ENCODE data around the gene GEMIN4. TPM values are rescaled to one million over a fixed set of nuclear protein-coding genes. Genes with fewer than 3 reads are reported as not detected.
A peak's percentile ranks its signal among the peaks of the same experiment; 100 is the strongest.
"Not testable (repeated sequence)": the region's sequence is repeated elsewhere in the genome, so short reads cannot be mapped to it uniquely, and the experiment has no call there.

The GEMIN4 gene
- total RNA-seq, 4 donors from 2014 or later, result 10.6 to 21.6 (median 18.9) TPM

DNA sequence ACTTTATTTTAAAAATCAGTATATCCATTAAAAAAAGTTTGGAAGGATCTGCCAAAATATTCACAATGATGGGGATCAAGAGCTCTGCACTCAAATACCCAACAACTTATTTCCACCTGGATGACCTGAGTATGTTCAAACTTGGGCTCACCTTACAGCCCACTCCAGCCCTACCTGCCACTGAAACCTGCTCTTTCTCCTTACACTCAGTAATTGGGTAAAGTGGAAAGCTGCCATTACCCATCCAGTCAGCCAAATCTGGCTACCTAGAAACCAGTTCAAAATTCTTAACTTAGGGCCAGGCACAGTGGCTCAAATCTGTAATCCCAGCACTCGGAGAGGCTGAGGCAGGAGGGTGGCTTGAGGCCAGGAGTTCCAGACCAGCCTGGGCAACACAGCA, 47.1 kb downstream of the GEMIN4 start:
- in situ Hi-C loops (cut with MboI; ENCODE audit: low sequenced_read_pairs in 4 of 4) (no loop called here), intact Hi-C loops (cut with DNase I; ENCODE audit: low total_unique reads) (no loop called here)
- DNase-seq (no peak), ATAC-seq (no peak)
- TF ChIP-seq POLR2A (IDR thresholded peaks at IDR 0.05), result no peak
- peaks cover 5 to 10% of the 10 kb centered on the region in 2 donors for H3K4me1 ChIP-seq
- peaks cover 0 to 25% of the 10 kb centered on the region in 2 donors for H3K36me3 ChIP-seq
- no peak overlapping the region for H3K4me3 ChIP-seq
- no peaks in the 10 kb centered on the region for H3K9me3 ChIP-seq
- H3K27ac ChIP-seq, result no peak overlapping the region
- no peaks in the 10 kb centered on the region for H3K27me3 ChIP-seq

DNA sequence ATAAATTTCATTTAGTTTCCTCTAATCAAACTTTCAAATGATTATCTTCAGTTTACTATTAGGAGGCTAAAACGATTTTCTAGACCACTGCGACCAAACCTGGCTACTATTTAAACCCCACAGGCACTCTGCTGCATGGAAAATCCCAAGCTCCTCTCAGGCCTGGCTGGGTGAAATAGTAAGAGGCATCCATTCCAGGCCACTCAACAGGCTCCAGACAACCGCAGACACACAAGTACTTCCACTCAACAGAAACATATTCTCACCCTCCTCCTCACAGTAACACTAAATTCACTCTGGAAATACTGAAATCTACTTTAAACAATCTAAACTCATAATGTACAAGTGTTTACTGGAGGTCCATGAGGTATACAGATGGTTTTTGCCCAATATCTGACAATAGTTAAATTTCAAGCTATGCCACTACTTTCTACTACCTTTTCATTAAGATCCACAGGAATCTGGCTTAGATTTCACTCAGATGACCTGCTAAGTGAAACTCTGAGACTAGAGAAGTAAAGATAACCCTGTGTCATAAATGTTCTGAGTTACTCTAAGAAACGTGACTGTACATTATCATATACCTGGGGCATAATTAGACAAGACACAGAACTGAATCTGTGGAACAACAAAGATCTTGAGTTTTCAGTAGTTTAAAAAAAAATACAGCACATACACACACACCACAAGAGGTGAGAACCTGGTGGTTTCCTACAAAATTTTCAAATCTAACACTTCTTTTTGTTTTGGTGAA, 47.8 kb downstream of the GEMIN4 start:
- no peak overlapping the region for H3K4me3 ChIP-seq
- peaks cover 5 to 10% of the 10 kb centered on the region in 2 donors for H3K4me1 ChIP-seq
- no peak for TF ChIP-seq POLR2A (IDR thresholded peaks at IDR 0.05)
- TF ChIP-seq, protein P1, sequence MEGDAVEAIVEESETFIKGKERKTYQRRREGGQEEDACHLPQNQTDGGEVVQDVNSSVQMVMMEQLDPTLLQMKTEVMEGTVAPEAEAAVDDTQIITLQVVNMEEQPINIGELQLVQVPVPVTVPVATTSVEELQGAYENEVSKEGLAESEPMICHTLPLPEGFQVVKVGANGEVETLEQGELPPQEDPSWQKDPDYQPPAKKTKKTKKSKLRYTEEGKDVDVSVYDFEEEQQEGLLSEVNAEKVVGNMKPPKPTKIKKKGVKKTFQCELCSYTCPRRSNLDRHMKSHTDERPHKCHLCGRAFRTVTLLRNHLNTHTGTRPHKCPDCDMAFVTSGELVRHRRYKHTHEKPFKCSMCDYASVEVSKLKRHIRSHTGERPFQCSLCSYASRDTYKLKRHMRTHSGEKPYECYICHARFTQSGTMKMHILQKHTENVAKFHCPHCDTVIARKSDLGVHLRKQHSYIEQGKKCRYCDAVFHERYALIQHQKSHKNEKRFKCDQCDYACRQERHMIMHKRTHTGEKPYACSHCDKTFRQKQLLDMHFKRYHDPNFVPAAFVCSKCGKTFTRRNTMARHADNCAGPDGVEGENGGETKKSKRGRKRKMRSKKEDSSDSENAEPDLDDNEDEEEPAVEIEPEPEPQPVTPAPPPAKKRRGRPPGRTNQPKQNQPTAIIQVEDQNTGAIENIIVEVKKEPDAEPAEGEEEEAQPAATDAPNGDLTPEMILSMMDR (IDR thresholded peaks at IDR 0.05 in 4 of 5, conservative IDR thresholded peaks at IDR 0.05 in 1 of 5), result no peak
- H3K27ac ChIP-seq, result no peak overlapping the region
- H3K27me3 ChIP-seq, result no peaks in the 10 kb centered on the region
- no peaks in the 10 kb centered on the region for H3K9me3 ChIP-seq
- no peak for ATAC-seq
- H3K36me3 ChIP-seq, result peaks cover 0 to 18% of the 10 kb centered on the region in 2 donors
- DNase-seq, result no peak
- intact Hi-C loops (cut with DNase I; ENCODE audit: low total_unique reads) (no loop called here), in situ Hi-C loops (cut with MboI; ENCODE audit: low sequenced_read_pairs in 4 of 4) (no loop called here)

DNA sequence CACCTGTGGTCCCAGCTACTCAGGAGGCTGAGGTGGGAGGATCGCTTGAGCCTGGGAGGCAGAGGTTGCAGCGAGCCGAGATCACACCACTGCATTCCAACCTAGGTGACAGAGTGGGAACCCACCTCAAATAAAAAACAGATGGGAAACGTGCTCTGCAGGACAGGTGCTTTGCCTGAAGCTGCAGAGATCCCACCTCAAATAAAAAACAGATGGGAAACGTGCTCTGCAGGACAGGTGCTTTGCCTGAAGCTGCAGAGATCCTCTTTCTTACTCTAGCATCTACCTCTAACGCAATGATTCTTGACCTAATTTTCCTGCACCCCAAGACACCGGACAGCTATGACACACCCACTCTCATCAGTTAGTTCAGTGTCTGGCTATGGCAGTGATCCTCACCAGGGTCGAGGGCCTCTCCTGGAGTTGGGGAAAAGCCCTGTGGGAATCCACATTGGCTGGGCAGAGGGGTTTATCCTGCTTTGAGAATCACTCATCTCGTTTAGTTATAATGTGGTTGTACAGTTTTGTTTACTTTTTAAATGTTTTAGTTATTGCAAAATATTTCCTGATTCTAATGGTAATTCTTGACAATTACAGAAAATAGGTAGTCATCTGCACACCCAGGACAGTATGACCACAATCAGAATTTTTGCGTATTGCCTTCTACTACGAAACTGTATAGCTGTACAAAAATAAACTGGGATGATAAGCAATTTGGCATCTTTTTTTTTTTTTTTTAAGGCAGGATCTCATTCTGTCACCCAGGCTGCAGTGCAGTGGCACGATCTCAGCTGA, 48.8 kb downstream of the GEMIN4 start:
- Histone ChIP-seq H3K9me3 (no peaks in the 10 kb centered on the region), H3K27me3 (no peaks in the 10 kb centered on the region), H3K27ac (no peak overlapping the region), H3K36me3 (peaks cover 0 to 8% of the 10 kb centered on the region in 2 donors), H3K4me3 (no peak overlapping the region), H3K4me1 (peaks cover 5 to 10% of the 10 kb centered on the region in 2 donors)
- in situ Hi-C loops (cut with MboI; ENCODE audit: low sequenced_read_pairs in 4 of 4), result no loop called here
- DNase-seq (no peak), ATAC-seq (no peak)
- TF ChIP-seq, protein P1 (IDR thresholded peaks at IDR 0.05 in 4 of 5, conservative IDR thresholded peaks at IDR 0.05 in 1 of 5), result no peak
- no peak for TF ChIP-seq POLR2A (IDR thresholded peaks at IDR 0.05)
- intact Hi-C loops (cut with DNase I; ENCODE audit: low total_unique reads), result no loop called here

DNA sequence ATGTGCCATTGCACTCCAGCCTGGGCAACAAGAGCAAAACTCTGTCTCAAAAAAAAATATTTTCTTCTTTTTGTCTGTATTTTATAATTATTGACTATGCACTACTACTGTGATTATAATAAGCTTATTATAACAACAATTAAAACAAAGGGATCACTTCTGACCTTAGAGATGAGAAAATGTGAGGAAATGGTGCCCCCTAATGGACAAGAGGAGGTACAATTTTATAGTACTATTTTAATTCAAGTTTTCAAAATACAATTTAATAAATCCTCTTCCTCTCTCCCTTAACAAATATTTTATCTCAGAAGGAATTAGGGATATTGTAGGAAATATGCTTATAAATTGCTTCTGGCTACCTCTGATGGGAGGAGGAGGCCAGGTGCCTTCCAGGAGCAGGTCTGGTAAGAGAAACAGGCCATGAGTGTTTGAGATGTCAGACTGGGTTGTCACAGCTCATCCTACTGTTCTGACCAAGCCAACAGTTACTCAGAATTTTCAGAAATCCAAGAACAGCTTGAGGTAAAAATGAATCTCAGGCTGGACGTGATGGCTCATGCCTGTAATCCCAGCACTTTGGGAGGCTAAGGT, 51.5 kb downstream of the GEMIN4 start:
- peaks cover 0 to 22% of the 10 kb centered on the region in 2 donors for H3K36me3 ChIP-seq
- intact Hi-C loops (cut with DNase I; ENCODE audit: low total_unique reads) (loop anchor here (1.0 kb wide), 1 partner anchor 288 kb away; no protein-coding TSS in a partner anchor), in situ Hi-C loops (cut with MboI; ENCODE audit: low sequenced_read_pairs in 4 of 4) (no loop called here)
- no peaks in the 10 kb centered on the region for H3K9me3 ChIP-seq
- no peak overlapping the region for H3K27ac ChIP-seq
- no peak overlapping the region for H3K4me3 ChIP-seq
- H3K27me3 ChIP-seq, result no peaks in the 10 kb centered on the region
- DNase-seq (no peak), ATAC-seq (peak; percentile 54 to 56)
- peaks cover under 1 to 5% of the 10 kb centered on the region in 2 donors for H3K4me1 ChIP-seq
- no peak for TF ChIP-seq POLR2A (IDR thresholded peaks at IDR 0.05)
- TF ChIP-seq, protein P1 (IDR thresholded peaks at IDR 0.05 in 4 of 5, conservative IDR thresholded peaks at IDR 0.05 in 1 of 5), result peak; percentile 62 to 82 (median 68)

DNA sequence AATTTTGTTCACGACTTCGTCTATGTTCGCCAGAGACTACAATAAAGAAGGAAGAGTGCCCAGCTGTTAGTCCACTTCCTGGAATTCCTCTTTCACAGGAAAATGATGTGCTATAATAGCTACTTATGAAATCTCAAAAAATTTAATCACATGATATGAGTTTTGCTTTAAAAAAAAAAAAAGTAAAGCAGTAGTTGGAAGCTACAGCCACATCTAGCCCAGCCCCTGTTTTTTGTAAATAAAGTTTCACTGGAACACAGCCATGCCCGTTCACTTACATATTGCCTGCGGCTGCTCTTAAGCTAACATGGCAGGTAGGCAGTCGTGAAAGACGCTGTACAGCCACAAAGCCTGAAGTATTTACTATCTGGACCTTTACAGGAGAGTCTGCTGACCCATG, 52.7 kb downstream of the GEMIN4 start:
- no peak for TF ChIP-seq POLR2A (IDR thresholded peaks at IDR 0.05)
- TF ChIP-seq, protein P1 (IDR thresholded peaks at IDR 0.05 in 4 of 5, conservative IDR thresholded peaks at IDR 0.05 in 1 of 5), result no peak
- DNase-seq (no peak), ATAC-seq (peak in 1 of 2 donors; percentile 21)
- H3K4me3 ChIP-seq, result no peak overlapping the region
- H3K36me3 ChIP-seq, result peaks cover 0 to 35% of the 10 kb centered on the region in 2 donors
- in situ Hi-C loops (cut with MboI; ENCODE audit: low sequenced_read_pairs in 4 of 4) (no loop called here), intact Hi-C loops (cut with DNase I; ENCODE audit: low total_unique reads) (no loop called here)
- H3K27ac ChIP-seq, result peak overlapping the region in 1 of 4 donors; percentile 18
- H3K27me3 ChIP-seq, result no peaks in the 10 kb centered on the region
- H3K9me3 ChIP-seq, result no peaks in the 10 kb centered on the region
- no peaks in the 10 kb centered on the region for H3K4me1 ChIP-seq

DNA sequence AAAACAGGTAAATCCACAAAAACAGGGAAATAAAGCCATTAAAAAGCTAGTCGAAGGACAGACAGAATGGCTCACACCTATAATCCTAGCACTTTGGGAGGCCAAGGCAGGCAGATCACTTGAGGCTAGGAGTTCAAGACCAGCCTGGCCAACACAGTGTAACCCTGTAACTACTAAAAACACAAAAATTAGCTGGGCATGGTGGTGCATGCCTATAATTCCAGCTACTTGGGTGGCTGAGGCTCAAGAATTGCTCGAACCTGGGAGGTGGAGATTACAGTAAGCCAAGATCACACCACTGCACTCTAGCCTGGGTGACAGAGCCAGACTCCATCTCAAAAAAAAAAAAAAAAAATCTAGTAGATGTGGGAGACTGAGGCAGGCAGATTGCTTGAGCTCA, 54.0 kb downstream of the GEMIN4 start:
- H3K4me1 ChIP-seq; H3K27me3 ChIP-seq; DNase-seq; H3K4me3 ChIP-seq; H3K27ac ChIP-seq; H3K9me3 ChIP-seq; ATAC-seq; intact Hi-C loops (cut with DNase I; ENCODE audit: low total_unique reads); in situ Hi-C loops (cut with MboI; ENCODE audit: low sequenced_read_pairs in 4 of 4): not testable (repeated sequence)
- H3K36me3 ChIP-seq, result peaks cover 0 to 47% of the 10 kb centered on the region in 2 donors

All from gastrocnemius medialis (tissue), 4 donors.